ENCODE data around the gene PLD3. TPM values are rescaled to one million over a fixed set of nuclear protein-coding genes. Genes with fewer than 3 reads are reported as not detected.
A peak's percentile ranks its signal among the peaks of the same experiment; 100 is the strongest.

The PLD3 gene
- total and polyA plus RNA-seq, 12 donors = 116 to 238 (median 169) TPM

- H3K36me3 ChIP-seq = peaks cover 10 to 92% (median 65%) of the 10 kb centered on the region in 9 donors
Measured at GRCh38 chr19:40322271-40322610, 26.3 kb upstream of the PLD3 start.

GRCh38 chr19:40322951-40323615 is 25.4 kb upstream of the PLD3 start:
- Histone ChIP-seq H3K36me3 (peaks cover 10 to 98% (median 74%) of the 10 kb centered on the region in 9 donors), H3K4me3 (no peak overlapping the region), H3K27me3 (no peaks in the 10 kb centered on the region), H3K4me1 (peaks cover 0 to 7% (median 0%) of the 10 kb centered on the region in 9 donors), H3K27ac (no peak overlapping the region), H3K9me3 (no peaks in the 10 kb centered on the region)
- TF ChIP-seq, protein P1, sequence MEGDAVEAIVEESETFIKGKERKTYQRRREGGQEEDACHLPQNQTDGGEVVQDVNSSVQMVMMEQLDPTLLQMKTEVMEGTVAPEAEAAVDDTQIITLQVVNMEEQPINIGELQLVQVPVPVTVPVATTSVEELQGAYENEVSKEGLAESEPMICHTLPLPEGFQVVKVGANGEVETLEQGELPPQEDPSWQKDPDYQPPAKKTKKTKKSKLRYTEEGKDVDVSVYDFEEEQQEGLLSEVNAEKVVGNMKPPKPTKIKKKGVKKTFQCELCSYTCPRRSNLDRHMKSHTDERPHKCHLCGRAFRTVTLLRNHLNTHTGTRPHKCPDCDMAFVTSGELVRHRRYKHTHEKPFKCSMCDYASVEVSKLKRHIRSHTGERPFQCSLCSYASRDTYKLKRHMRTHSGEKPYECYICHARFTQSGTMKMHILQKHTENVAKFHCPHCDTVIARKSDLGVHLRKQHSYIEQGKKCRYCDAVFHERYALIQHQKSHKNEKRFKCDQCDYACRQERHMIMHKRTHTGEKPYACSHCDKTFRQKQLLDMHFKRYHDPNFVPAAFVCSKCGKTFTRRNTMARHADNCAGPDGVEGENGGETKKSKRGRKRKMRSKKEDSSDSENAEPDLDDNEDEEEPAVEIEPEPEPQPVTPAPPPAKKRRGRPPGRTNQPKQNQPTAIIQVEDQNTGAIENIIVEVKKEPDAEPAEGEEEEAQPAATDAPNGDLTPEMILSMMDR (IDR thresholded peaks at IDR 0.05) = no peak
- WGBS, 2 donors = 92 to 93% methylated on average over 15 of the region's 15 CpGs
- DNase-seq (no peak), ATAC-seq (peak in 1 of 8 donors; percentile 9)
- intact Hi-C loops (cut with DNase I) = no loop called here

More at GRCh38 chr19:40322271-40322610, 26.3 kb upstream of the PLD3 start:
- Histone ChIP-seq H3K27me3 (no peaks in the 10 kb centered on the region), H3K4me1 (peaks cover 0 to 7% (median 0%) of the 10 kb centered on the region in 9 donors), H3K4me3 (no peak overlapping the region), H3K27ac (no peak overlapping the region), H3K9me3 (no peaks in the 10 kb centered on the region)
- TF ChIP-seq, protein P1 (IDR thresholded peaks at IDR 0.05) = no peak
- 86 to 91% methylated on average over 7 of the region's 7 CpGs for WGBS, 2 donors
- ATAC-seq = no peak
- intact Hi-C loops (cut with DNase I) = no loop called here
- DNase-seq = no peak

- peak in 1 of 8 donors; percentile 15 for ATAC-seq
- intact Hi-C loops (cut with DNase I) = no loop called here
Measured at GRCh38 chr19:40323705-40324104, 24.8 kb upstream of the PLD3 start.

DNA sequence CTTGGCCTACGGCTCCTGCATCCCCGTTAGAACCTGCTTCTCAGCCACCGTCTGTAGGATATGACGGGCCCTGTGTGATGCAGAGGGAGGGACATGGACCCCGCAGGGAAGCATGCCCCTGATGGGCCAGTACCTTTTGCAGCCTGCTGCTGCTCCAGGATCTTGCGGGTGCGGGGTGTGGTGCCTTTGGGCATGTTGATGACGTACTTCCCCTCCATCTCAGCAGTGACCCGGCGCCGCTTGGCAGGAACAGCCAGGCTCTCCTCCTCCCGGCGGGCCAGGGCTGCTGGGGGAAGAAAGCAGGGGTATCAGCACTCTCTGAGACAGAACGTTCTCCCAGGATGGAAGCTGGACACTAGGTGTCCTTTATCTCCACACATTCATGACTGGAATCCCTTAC is 22.3 kb upstream of the PLD3 start:
- H3K9me3 ChIP-seq = no peaks in the 10 kb centered on the region
- H3K27me3 ChIP-seq = no peaks in the 10 kb centered on the region
- TF ChIP-seq, protein P1 (IDR thresholded peaks at IDR 0.05) = no peak
- no peak for DNase-seq
- H3K4me1 ChIP-seq = no peaks in the 10 kb centered on the region
- no peak overlapping the region for H3K27ac ChIP-seq
- no peak for ATAC-seq
- intact Hi-C loops (cut with DNase I) = no loop called here
- H3K4me3 ChIP-seq = no peak overlapping the region
- H3K36me3 ChIP-seq = peaks cover 9 to 100% (median 87%) of the 10 kb centered on the region in 9 donors
- 88 to 93% methylated on average over 14 of the region's 14 CpGs for WGBS, 2 donors

More at GRCh38 chr19:40323705-40324104, 24.8 kb upstream of the PLD3 start:
- WGBS, 2 donors = 89 to 90% methylated on average over 13 of the region's 13 CpGs
- TF ChIP-seq, protein P1 (IDR thresholded peaks at IDR 0.05) = no peak
- Histone ChIP-seq H3K27ac (no peak overlapping the region), H3K4me1 (peaks cover 0 to 7% (median 0%) of the 10 kb centered on the region in 9 donors), H3K9me3 (no peaks in the 10 kb centered on the region), H3K27me3 (no peaks in the 10 kb centered on the region), H3K4me3 (no peak overlapping the region), H3K36me3 (peaks cover 10 to 98% (median 79%) of the 10 kb centered on the region in 9 donors)
- no peak for DNase-seq
